Lower lobe of right lung (tissue), 2 donors: Measurements from ENCODE around the gene UNC119B. TPM values are rescaled to one million over a fixed set of nuclear protein-coding genes. Genes with fewer than 3 reads are reported as not detected.

Source experiments
- ATAC-seq, 2 donors: fragments of 200-7000 bp; cut with Tn5 transposase; one replicate each; pipeline ENCODE4 v1.9.1; 2020 to 2022; ENCODE audit warnings: mild to moderate bottlenecking in 2 of 2, moderate library complexity in 2 of 2
- DNase-seq: peaks from one replicate; pipeline ENCODE4 v3.0.0-alpha.2; 2020
- H3K27ac ChIP-seq: fragments of 200-600 bp; one replicate; pipeline ENCODE4 v1.8.0; 2022
- H3K27me3 ChIP-seq: fragments of 200-600 bp; one replicate; pipeline ENCODE4 v1.8.0; 2022; ENCODE audit warnings: low read depth
- H3K36me3 ChIP-seq: fragments of 200-600 bp; one replicate; pipeline ENCODE4 v1.8.0; 2022; ENCODE audit warnings: mild to moderate bottlenecking
- H3K4me1 ChIP-seq: fragments of 200-600 bp; one replicate; pipeline ENCODE4 v1.8.0; 2022
- H3K4me3 ChIP-seq: fragments of 200-600 bp; one replicate; pipeline ENCODE4 v1.8.0; 2022; ENCODE audit warnings: mild to moderate bottlenecking
- H3K9me3 ChIP-seq: fragments of 200-600 bp; one replicate; pipeline ENCODE4 v1.8.0; 2022
- intact Hi-C: fragments of 100-400 bp; cut with DNase I; formaldehyde crosslinking; loops from one replicate; pipeline ENCODE4 v1.11.0; 2022
- total RNA-seq: library from RNA; stranded (reverse); fragmentation: NEBNext Ultra II Directional; extraction: Animal tissue kit (Norgen Biotek cat#: 25700); gene quantifications from one replicate; pipeline ENCODE4 v1.2.1, GENCODE V29; 2021
- TF ChIP-seq, protein P1 (sequence below): fragments of 200-600 bp; IDR thresholded peaks from one replicate; pipeline ENCODE4 v1.8.0; 2022; ENCODE audit warnings: antibody characterized with exemption, mild to moderate bottlenecking
- donor health status: DM: no; HTN: yes; CAD: no; lungs with severe emphysema.

Gene UNC119B
- total RNA-seq, 1 donor from 2014 or later, result 27.1 TPM

DNA sequence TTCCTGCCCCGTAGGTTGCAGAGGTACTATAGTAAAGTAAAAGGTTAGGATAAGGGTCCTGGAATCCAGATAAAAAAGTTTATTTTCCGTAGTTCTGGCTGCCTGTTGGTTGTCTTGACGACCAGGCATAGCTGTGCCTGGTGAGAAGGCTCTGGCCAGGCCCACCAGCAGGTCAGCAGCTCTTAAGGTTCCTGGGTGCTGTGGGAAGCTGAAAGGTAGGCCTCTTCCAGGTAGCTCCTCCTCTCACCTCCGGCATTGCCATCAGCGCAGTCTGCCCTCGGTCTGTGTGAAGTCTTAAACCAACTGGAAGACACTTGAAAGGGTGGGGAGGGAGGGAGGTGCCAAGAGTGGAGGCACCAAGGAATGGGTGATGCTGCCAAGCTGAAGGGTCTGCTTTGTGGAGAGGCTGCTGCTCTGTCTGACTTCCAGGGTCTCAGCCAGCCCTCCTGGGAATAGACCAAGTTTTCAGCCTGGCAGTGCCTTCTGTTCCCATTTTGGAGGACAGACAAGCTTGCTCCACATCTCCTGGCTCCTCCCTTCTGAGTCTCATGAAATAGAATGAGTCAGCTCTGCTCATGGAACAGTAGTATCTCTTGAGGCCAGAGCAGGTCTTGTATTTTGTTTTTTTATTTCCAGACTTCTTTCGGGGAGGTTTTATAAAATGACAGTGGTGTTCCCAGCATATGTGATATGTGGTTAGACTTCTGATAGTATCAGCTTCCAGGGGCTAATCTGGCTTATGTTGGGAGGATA is 10.2 kb downstream of the UNC119B start:
- Histone ChIP-seq H3K27ac (peak overlapping the region; percentile 31), H3K36me3 (peaks cover 81% of the 10 kb centered on the region), H3K27me3 (no peaks in the 10 kb centered on the region), H3K4me1 (peaks cover 15% of the 10 kb centered on the region), H3K4me3 (no peak overlapping the region), H3K9me3 (no peaks in the 10 kb centered on the region)
- TF ChIP-seq, protein P1, sequence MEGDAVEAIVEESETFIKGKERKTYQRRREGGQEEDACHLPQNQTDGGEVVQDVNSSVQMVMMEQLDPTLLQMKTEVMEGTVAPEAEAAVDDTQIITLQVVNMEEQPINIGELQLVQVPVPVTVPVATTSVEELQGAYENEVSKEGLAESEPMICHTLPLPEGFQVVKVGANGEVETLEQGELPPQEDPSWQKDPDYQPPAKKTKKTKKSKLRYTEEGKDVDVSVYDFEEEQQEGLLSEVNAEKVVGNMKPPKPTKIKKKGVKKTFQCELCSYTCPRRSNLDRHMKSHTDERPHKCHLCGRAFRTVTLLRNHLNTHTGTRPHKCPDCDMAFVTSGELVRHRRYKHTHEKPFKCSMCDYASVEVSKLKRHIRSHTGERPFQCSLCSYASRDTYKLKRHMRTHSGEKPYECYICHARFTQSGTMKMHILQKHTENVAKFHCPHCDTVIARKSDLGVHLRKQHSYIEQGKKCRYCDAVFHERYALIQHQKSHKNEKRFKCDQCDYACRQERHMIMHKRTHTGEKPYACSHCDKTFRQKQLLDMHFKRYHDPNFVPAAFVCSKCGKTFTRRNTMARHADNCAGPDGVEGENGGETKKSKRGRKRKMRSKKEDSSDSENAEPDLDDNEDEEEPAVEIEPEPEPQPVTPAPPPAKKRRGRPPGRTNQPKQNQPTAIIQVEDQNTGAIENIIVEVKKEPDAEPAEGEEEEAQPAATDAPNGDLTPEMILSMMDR, result no peak
- ATAC-seq (peak in 1 of 2 donors; percentile 51), DNase-seq (no peak)
- intact Hi-C loops, result no loop called here

DNA sequence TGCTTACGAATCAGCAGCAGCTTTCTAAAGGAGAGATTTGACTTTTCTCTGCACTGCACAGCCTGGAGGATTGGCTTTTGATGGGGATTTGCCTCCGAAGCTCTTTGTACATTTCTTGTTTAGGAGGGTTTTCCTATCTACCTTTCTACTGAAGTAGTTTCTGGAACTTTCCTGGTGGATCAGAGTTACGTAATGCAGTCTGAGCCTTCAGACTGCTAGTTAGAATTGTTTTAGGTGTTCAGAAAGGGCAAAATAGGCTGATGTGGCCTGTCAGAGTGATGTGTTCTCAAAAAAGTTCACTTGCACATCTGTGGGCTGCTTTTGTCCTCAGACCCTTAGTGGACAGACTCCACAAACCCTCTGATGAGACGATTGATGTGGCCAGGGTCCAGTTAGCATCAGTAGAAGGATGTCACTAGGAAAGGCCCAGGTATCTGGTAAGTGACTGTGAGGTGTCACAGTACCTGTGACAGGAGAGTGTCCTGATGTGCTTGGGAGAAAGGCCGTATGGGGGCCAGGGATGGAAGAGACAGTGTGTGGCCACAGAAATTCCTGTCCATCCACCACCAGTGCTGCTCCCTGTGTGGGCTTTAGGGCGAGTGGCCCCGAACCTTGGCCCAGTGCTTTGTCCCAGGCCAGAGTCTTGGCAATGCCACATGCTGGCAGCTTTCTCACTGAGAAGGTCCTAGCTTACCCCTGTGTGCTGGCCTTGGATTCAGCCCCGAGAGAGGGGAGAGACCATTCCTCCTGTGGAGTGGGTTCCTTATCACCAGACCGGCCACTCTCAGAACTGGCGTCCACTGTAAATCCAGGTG is 10.9 kb downstream of the UNC119B start:
- ATAC-seq, result no peak
- Histone ChIP-seq H3K36me3 (peaks cover 73% of the 10 kb centered on the region), H3K4me3 (no peak overlapping the region), H3K9me3 (no peaks in the 10 kb centered on the region), H3K4me1 (peaks cover 16% of the 10 kb centered on the region), H3K27ac (peak overlapping the region; percentile 31), H3K27me3 (no peaks in the 10 kb centered on the region)
- TF ChIP-seq, protein P1, result no peak
- DNase-seq, result no peak
- intact Hi-C loops, result no loop called here

DNA sequence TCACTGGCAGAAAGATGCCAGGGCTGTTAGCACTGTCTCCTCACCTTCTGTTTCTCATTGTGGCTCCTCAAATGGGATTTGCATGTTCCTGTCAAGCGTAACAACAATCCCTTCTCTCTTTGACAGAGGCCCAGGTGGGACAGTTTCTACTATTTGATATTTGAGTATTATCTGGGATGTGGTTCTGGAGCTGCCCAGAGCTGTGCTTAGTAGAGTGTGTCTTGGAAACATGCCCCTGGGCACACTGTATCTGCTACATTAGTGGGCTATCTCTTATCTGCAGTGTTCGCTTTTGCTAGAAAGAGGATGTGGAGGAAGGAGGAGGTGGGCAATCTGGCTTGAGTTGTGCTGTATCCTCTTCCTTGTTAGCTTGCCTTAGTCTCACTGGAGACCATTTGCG is 11.6 kb downstream of the UNC119B start:
- Histone ChIP-seq H3K27ac (no peak overlapping the region), H3K9me3 (no peaks in the 10 kb centered on the region), H3K4me3 (no peak overlapping the region), H3K36me3 (peaks cover 67% of the 10 kb centered on the region), H3K4me1 (peaks cover 22% of the 10 kb centered on the region), H3K27me3 (no peaks in the 10 kb centered on the region)
- intact Hi-C loops, result no loop called here
- TF ChIP-seq, protein P1, result no peak
- DNase-seq (no peak), ATAC-seq (no peak)

DNA sequence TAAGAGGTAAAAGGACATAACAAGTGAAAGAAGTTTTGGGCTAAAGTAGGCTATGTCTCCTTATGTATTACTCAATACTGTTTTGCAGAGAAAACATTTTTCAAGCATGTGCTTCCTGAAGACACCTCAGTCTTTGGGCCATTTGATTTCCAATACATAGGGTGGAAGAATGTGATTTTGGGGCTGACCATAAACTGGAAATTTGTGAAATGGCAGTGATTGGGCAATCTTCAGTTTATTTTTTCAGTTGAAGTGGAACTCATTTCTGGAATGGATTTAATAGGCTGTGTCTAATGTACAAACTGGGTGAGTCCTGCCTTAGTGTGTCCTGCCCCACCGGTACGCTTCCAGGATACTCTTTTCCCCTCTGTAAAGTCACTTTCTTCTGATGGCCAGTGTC is 12.5 kb downstream of the UNC119B start:
- ATAC-seq (no peak), DNase-seq (no peak)
- peaks cover 22% of the 10 kb centered on the region for H3K4me1 ChIP-seq
- H3K27me3 ChIP-seq, result no peaks in the 10 kb centered on the region
- H3K4me3 ChIP-seq, result no peak overlapping the region
- peaks cover 59% of the 10 kb centered on the region for H3K36me3 ChIP-seq
- intact Hi-C loops, result no loop called here
- H3K9me3 ChIP-seq, result no peaks in the 10 kb centered on the region
- TF ChIP-seq, protein P1, result no peak
- H3K27ac ChIP-seq, result no peak overlapping the region

DNA sequence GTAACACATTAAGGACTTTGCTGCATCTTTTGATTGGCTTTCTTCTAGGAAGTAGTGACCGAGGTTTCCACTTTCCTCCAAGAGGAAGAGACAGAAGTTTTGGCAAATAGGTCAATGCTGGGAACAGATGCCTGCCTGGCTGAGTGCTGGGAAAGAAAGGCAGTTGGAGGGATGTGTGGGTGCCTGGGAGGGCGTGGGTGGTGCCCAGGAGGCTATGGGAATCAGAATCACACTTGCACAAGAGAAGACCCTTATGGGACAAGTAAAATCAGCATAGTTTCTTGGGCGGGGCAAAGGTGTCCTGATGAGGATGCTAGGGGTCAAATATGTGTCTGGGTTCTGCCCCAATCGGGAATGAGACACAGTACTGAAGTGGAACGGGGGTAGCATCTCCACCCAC is 14.5 kb downstream of the UNC119B start:
- peaks cover 22% of the 10 kb centered on the region for H3K4me1 ChIP-seq
- intact Hi-C loops, result no loop called here
- H3K27ac ChIP-seq, result no peak overlapping the region
- H3K4me3 ChIP-seq, result no peak overlapping the region
- peaks cover 55% of the 10 kb centered on the region for H3K36me3 ChIP-seq
- no peak for ATAC-seq
- no peaks in the 10 kb centered on the region for H3K9me3 ChIP-seq
- TF ChIP-seq, protein P1, result no peak
- DNase-seq, result no peak
- H3K27me3 ChIP-seq, result no peaks in the 10 kb centered on the region
